HG03378 (cell line): Measurements from ENCODE around the gene FAM131A.

Experiments used
- ATAC-seq: cut with Tn5 transposase; IDR thresholded peaks from one replicate; pipeline ENCODE4 v1.9.1; 2021; ENCODE audit warnings: mild to moderate bottlenecking, moderate library complexity; ENCODE audit not compliant: unreplicated experiment

The FAM131A gene

GRCh38 chr3:184354754-184355153 is 17.4 kb downstream of the FAM131A start:
- no peak for ATAC-seq

DNA sequence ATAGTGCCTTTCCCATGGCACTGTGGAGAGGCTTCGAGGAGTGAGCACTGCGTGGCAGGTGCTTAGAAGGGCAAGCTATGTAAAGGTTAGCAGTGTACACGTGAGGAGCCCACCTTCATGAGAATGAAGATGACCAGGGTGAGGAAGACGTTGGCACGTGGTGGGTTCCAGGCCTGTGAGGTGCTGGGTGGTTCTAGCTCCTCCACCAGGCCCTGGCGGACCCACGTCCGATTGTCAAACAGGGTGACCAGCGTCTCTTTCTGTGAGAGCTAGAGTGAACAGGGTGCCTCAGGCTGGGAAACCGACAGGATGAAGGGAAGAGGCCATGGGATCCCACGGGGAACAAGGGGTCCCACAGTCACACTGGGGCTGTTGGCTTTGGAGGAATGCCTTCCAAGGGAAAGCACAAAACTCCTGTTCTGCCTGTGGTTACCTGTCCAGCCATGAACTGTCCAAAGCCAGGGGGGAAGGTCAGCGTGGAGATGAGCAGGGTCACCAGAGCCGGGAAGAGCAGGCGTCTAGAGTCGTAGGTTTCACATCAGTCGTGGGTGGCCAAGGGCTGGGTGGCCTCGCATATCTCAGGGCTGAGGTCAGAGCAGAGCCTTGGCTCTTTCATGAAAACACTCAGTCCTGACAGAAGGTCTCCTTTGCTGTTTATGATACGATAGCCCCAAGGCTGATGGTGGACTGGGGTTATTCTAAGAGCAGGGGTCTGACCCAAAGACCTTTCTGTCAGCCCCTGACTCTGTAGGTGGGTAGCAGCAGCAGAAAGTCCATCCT is 18.1 kb downstream of the FAM131A start:
- no peak for ATAC-seq

DNA sequence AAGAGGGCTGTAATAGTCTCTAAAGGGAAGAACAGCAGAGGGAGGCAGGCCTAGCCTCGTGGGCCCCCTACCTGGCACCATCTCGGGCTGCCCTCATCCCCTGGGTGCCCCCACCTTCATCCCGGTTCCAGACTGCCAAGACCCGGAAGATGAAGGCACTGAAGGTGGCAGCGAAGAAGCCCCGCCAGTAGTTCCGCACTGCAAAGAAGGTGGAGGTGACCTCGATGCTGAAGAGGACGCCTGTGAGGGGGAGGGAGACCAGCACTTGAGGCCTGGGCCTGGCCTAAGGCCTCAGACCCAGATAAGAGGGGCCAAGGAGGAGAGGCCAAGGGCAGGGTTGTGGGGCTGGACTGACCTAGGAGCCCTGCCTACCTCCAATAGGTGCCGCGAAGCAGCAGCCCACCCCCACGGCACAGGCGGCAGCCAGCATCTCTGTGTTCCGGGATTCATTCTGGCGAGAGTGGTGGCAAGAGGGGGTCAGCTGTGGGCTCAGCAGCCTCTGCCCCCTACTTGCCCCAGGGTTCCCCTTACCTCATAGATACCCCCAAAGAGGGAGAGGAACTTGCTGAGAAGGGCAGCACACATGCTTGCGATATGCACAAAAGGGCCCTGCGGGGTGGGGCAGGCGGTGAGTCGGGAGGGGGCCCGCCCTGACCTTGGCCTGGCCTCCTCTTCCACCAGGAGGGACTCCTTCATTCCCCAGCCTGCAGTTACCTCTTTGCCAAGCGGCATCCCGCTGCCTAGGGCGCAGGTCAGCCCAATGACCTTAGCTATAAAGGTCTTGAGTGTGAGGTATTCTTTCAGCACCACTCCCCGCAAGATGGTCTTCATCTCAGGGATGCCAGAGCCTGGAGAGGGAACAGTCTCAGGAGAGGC is 20.1 kb downstream of the FAM131A start:
- ATAC-seq: no peak

GRCh38 chr3:184358124-184358767 is 20.8 kb downstream of the FAM131A start:
- ATAC-seq: no peak

- no peak for ATAC-seq
Measured at GRCh38 chr3:184358921-184359350, 21.5 kb downstream of the FAM131A start.

- ATAC-seq: no peak
Measured at GRCh38 chr3:184359610-184360009, 22.2 kb downstream of the FAM131A start.

DNA sequence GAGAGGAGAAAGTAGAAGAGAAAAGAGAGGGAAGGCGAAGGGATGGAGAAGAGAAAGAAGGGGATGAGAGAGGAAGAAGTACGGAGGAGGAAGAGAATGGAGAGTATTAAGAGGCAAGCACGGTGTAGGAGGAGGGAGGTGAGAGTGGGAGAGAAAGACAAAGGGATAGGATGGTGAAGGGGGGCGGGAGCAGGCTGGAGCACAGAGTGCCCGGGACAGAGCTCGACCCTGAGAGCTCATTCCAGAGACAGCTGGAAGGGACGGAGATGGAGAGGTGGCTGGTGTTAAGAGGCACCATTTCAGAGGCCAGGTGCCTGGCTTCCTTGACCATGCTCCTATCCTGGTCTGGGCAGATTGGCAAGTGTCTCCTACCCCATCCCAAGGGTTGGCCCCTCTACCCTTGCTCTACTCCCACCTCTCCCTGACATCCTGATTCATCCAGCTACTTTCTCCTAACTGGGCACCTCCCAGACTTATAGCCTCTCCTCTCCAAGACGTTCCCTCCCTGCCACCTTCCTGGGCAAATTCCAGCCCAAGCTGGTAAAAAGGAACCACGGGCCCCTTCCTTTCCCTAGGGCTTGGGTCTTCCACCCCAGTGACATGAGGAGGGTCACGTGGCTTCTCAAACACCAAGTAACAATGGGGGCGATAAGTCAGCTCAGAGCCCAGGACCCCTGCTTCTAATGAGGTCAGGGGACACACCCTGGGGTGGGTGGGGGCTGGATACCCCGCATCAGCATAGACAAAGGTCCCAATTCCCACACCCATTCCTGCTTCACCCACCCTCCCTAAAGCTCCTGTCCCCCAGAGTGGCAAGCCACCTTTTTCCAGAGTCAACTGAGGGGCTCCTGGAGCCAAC is 22.9 kb downstream of the FAM131A start:
- no peak for ATAC-seq

- no peak for ATAC-seq
Measured at GRCh38 chr3:184360929-184361531, 23.6 kb downstream of the FAM131A start.

GRCh38 chr3:184361532-184361931 is 24.1 kb downstream of the FAM131A start, which contains the start of the genes CLCN2 and POLR2H:
TSS of gene CLCN2 (minus strand) at chr3:184361605. CDS start at chr3:184361479, 126 bp downstream.
TSS of gene POLR2H (plus strand) at chr3:184361710. CDS start at chr3:184363493, 1,783 bp downstream.
- no peak for ATAC-seq

- no peak for ATAC-seq
Measured at GRCh38 chr3:184361932-184362667, 24.7 kb downstream of the FAM131A start.

GRCh38 chr3:184362668-184363546 is 25.5 kb downstream of the FAM131A start:
- peak; percentile 92 for ATAC-seq

GRCh38 chr3:184366619-184367289 is 29.4 kb downstream of the FAM131A start:
- ATAC-seq: no peak

DNA sequence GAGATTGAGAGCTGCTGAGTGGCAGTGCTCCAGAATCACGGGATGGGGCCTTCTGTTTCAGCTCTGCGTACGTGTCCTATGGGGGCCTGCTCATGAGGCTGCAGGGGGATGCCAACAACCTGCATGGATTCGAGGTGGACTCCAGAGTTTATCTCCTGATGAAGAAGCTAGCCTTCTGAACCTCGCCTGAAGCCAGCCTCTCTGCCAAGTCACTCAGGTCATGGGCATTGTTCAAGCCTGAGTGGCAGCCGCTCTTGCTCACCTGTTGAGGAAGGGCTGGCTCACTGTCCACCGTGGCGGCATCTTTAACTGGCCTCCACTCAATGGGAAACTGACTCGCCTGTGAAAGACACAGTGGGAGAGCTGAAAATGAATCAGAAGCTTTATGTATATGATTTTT is 30.7 kb downstream of the FAM131A start:
- ATAC-seq: no peak

DNA sequence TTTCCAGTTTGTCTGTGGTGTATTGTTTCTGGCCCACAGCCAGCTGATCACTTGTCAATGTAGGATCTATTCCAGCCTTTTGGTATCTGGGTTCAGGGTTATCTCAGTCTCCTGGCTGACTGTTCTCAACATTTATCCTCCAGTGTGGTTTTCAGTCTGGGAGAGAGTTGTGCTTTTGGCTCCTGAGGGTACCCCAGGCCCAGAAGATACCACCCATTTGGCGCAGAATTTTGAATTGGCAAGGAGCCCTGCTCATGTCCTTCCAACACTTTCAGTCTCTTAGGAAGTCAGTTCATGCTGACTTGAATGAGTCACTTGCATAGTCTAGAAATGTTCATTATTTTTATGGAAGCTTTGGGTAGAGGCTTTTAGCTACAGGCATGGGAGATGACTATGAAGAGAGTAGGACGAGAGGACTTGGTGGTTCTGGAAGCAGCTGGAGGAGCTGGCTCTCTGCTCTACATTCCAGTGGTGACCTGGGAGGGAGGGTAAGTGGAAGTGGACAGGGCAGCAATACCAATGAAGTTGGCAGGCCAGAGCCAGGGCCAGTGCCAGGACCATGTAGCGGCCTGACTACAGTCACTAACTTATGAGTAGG is 31.3 kb downstream of the FAM131A start:
- no peak for ATAC-seq

GRCh38 chr3:184371570-184372018 is 34.2 kb downstream of the FAM131A start:
- ATAC-seq: peak; percentile 53

DNA sequence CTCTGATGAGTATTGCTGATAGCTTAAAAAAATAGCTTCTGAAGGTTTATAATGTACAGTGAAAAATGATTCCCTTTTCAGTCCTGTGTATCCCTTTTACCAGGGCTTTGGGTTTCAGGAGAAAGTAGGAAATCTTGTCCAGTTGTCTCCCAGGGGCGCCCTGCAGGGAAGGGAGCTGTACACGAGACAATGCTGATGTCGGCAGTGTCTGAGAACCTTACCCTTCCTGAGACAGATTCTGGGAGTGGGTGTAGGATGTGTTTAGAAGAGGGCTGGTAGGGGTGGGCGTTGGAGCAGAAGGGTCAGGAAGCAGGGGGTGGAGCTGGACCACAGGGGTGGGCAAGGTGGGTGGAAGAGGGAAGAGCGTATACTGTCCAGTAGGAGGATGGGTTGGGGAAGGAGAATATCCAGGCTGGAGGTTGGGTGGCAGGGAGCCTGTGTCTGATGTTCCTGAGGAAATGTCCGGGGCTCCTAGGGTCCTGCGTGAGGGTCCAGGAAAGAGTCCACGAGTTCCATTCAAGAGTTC is 35.0 kb downstream of the FAM131A start:
- no peak for ATAC-seq

DNA sequence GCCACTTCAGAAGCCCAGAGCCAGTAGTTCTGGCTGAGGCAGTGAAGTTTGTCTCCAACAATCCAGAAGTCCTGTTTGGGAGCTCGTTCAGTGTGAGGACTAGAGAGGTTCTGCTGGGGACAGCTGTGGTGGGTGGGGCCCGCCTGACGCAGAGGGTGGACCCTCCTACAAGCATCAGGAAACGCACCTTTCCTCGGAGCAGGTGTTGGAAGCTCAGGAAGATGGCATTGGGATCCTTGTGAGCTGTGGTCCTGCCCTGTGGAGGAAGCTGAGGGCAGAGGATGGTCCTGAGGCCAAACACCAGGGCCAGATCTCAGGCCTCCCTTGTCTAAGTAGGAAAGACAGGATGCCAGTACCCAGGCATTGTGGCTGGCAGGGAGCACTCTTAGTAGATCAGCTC is 35.5 kb downstream of the FAM131A start:
- ATAC-seq: no peak
